Pancreas (tissue), 10 donors: ENCODE measurements around the gene CNTNAP5. TPM values are rescaled to one million over a fixed set of nuclear protein-coding genes. Genes with fewer than 3 reads are reported as not detected.

Experiments
- ATAC-seq, 4 donors: fragments of 200-7000 bp; cut with Tn5 transposase; one replicate each; pipeline versions ENCODE4 v1.8.0 to v1.9.1; 2020; ENCODE audit warnings: mild to moderate bottlenecking in 4 of 4, moderate library complexity in 4 of 4
- DNase-seq, 6 donors: peaks; one replicate each; pipeline ENCODE4 v3.0.0-alpha.2; 2020
- FAIRE-seq: peaks from 2 replicates; lab custom pipeline; 2012; peaks lifted over from hg19 to GRCh38; lab: Jason Lieb, UNC
- H3K27ac ChIP-seq, 4 donors: fragments of 200-600 bp; sonication (generic); 1 replicate in 3 of 4; 2 replicates in 1 of 4; pipeline versions ENCODE4 v1.5.0 to v1.8.0; 2020
- H3K27me3 ChIP-seq, 4 donors: fragments of 200-600 bp; one replicate each; pipeline ENCODE4 v1.8.0; 2021
- H3K36me3 ChIP-seq, 3 donors: fragments of 200-600 bp; sonication (generic) in 1 of 3; one replicate each; pipeline versions ENCODE4 v1.5.0 to v1.8.0; 2020 to 2021
- H3K4me1 ChIP-seq, 3 donors: fragments of 200-600 bp; one replicate each; pipeline ENCODE4 v1.8.0; 2021
- H3K4me3 ChIP-seq, 4 donors: fragments of 200-600 bp; sonication (generic) in 2 of 4; one replicate each; pipeline versions ENCODE4 v1.5.0 to v1.8.0; 2020 to 2021
- H3K9me3 ChIP-seq, 4 donors: fragments of 200-600 bp; one replicate each; pipeline ENCODE4 v1.8.0; 2021
- WGBS, 2 donors: extraction: QIAGEN DNeasy Blood & Tissue Kit; methylation state at CpG; one replicate each; pipeline ENCODE4 v1.1.7; 2013; 5-methylcytosine and 5-hydroxymethylcytosine counted together
- intact Hi-C, 3 donors: fragments of 100-400 bp; cut with DNase I; formaldehyde crosslinking; loops; one replicate each; pipeline versions ENCODE4 v1.11.1 to v1.14.2; 2022
- polyA plus RNA-seq, 2 donors: library from polyadenylated mRNA; stranded (reverse); fragments of 200-250 nt; gene quantifications; one replicate each; pipeline ENCODE4 v1.2.3, GENCODE V29; 2013
- total RNA-seq, 6 donors: library from RNA; stranded (reverse); fragmentation: NEBNext Ultra II Directional in 4 of 6; extraction: Animal tissue kit (Norgen Biotek cat#: 25700) in 4 of 6; gene quantifications; one replicate each; pipeline versions ENCODE4 v1.2.1 to v1.2.4, GENCODE V29; 2021 to 2023
- TF ChIP-seq, protein P1 (sequence below), 4 donors: fragments of 200-600 bp; sonication (generic) in 3 of 4; IDR thresholded peaks; one replicate each; pipeline versions ENCODE4 v1.5.0 to v1.8.0; 2021; ENCODE audit warnings: antibody characterized with exemption in 4 of 4
- donor health status: healthy with polysubstance abuse.
- donor health status: DM: no; HTN: no; CAD: no; lungs with moderate emphysema.
- donor health status: DM: no; HTN: no; CAD: no.
- donor health status: control.
- donor health status: control.
- donor health status: Bipolar disorder and iron deficiency.
- donor health status: DM: yes; HTN: yes; CAD: no.
- donor health status: DM: no; HTN: no; CAD: no.
- donor health status: DM: no; HTN: no; CAD: no.
- donor health status: DM: yes; HTN: yes; CAD: no.

CNTNAP5 gene
- total and polyA plus RNA-seq, 8 donors: 0.05 to 0.43 (median 0.12) TPM

DNA sequence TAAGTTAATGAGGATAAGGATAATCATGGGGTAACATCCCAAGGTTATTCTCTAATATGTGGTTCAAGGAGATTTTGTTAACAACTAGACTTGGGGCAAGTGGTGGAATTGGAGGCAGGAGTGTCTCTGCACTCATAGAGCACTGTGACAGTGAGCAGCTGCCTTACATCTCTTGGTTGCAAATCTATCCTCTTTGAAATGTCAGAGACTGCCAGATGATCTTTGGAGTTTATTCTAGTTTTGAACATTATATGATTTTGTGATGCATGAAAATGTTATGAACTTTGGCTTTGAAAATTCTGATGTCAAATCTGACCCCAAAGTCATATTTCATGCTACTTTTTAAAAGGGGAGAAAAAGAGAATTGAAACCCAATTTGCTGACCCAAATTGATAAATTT, 861.1 kb downstream of the CNTNAP5 start:
- ATAC-seq (no peak), FAIRE-seq (no peak), DNase-seq (no peak)
- intact Hi-C loops: no loop called here
- Histone ChIP-seq H3K27me3 (no peaks in the 10 kb centered on the region), H3K4me3 (no peak overlapping the region), H3K9me3 (no peaks in the 10 kb centered on the region), H3K36me3 (no peaks in the 10 kb centered on the region), H3K4me1 (peaks cover 0 to 2% (median 0%) of the 10 kb centered on the region in 3 donors), H3K27ac (no peak overlapping the region)
- TF ChIP-seq, protein P1, sequence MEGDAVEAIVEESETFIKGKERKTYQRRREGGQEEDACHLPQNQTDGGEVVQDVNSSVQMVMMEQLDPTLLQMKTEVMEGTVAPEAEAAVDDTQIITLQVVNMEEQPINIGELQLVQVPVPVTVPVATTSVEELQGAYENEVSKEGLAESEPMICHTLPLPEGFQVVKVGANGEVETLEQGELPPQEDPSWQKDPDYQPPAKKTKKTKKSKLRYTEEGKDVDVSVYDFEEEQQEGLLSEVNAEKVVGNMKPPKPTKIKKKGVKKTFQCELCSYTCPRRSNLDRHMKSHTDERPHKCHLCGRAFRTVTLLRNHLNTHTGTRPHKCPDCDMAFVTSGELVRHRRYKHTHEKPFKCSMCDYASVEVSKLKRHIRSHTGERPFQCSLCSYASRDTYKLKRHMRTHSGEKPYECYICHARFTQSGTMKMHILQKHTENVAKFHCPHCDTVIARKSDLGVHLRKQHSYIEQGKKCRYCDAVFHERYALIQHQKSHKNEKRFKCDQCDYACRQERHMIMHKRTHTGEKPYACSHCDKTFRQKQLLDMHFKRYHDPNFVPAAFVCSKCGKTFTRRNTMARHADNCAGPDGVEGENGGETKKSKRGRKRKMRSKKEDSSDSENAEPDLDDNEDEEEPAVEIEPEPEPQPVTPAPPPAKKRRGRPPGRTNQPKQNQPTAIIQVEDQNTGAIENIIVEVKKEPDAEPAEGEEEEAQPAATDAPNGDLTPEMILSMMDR (IDR thresholded peaks at IDR 0.05): no peak

DNA sequence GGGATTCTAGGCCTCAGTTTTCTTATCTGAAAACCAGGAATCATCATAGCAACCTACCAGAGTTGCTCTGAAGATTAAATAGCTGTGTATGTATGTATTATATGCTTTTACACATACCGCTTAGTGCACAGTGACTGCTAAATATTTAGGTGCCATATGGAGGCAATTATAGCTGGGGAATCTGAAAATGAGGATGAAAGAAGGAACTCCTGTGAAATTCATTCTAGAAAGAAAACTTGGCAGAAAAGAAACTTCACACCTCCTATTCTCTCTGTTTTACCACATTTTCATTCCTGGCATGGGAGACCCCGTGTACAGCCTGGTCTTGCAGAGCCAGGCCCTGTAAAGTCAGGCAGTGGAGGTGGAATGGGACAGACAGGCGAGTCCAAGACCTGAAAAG, 862.4 kb downstream of the CNTNAP5 start:
- Histone ChIP-seq H3K9me3 (no peaks in the 10 kb centered on the region), H3K4me3 (no peak overlapping the region), H3K27ac (no peak overlapping the region), H3K27me3 (no peaks in the 10 kb centered on the region), H3K36me3 (no peaks in the 10 kb centered on the region), H3K4me1 (no peaks in the 10 kb centered on the region)
- TF ChIP-seq, protein P1 (IDR thresholded peaks at IDR 0.05): no peak
- ATAC-seq (no peak), FAIRE-seq (no peak), DNase-seq (no peak)
- intact Hi-C loops: no loop called here
- 77 to 78% methylated on average over 3 of the region's 3 CpGs for WGBS, 2 donors

DNA sequence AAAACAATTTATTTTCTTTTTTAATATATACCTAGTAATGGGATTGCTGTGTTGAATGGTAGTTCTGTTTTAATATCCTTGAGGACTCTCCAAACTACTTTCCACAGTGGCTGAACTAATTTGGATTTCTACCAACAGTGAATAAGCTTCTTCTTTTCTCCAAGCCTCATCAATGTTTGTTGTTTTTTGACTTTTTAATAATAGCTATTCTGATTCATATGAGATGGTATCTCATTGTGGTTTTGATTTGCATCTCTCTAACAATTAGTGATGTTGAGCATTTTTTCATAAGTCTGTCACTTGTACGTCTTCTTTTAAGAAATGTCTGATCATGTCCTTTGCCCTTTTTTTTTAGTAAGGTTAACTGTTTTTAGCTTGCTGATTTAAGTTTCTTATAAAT, 863.3 kb downstream of the CNTNAP5 start:
- no peaks in the 10 kb centered on the region for H3K9me3 ChIP-seq
- no peaks in the 10 kb centered on the region for H3K36me3 ChIP-seq
- intact Hi-C loops: no loop called here
- ATAC-seq (no peak), DNase-seq (no peak), FAIRE-seq (no peak)
- no peak overlapping the region for H3K4me3 ChIP-seq
- H3K27me3 ChIP-seq: no peaks in the 10 kb centered on the region
- TF ChIP-seq, protein P1 (IDR thresholded peaks at IDR 0.05): no peak
- no peak overlapping the region for H3K27ac ChIP-seq
- no peaks in the 10 kb centered on the region for H3K4me1 ChIP-seq
- WGBS, 2 donors: 94 to 100% methylated on average over 1 of the region's 1 CpG

DNA sequence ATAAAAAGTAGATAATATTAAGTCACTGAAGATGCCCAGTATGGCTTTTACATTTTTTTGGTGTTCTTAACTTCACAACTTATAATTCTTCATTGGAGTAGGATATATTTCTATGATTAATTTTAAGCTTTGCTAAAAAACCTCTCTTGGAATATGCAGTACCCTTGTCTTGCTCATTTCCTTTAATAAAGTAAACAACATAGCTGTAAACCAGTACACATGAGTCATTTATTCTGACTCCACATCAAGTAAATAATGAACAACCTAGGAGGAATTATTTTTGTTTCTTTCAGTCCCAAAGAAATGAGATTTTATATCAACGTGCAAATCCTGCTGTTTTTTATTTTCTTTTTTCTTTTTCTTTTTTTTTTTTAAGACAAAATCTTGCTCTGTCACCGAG, 869.1 kb downstream of the CNTNAP5 start:
- Histone ChIP-seq H3K9me3 (no peaks in the 10 kb centered on the region), H3K4me1 (no peaks in the 10 kb centered on the region), H3K36me3 (no peaks in the 10 kb centered on the region), H3K4me3 (no peak overlapping the region), H3K27ac (no peak overlapping the region), H3K27me3 (no peaks in the 10 kb centered on the region)
- intact Hi-C loops: no loop called here
- no peak for ATAC-seq
- TF ChIP-seq, protein P1 (IDR thresholded peaks at IDR 0.05): no peak
- no peak for DNase-seq
- WGBS, 2 donors: 53 to 80% methylated on average over 2 of the region's 2 CpGs
- no peak for FAIRE-seq

DNA sequence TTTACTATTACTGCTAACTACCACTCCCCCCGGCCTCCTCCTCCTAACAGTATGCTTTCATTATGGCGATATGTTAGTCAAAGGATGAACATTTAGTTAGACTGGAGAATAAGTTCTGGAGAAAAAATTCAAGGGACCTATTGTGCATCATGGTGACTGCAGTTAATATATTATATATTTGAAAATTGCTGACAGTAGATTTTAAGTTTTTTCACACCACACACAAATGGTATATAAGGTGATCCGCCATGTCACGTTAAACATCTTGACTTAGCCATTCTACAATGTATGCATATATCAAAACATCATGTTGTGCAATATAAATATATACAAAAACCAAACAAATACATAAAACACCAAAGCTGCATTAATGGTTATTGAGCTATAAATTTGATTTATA, 873.7 kb downstream of the CNTNAP5 start:
- H3K4me1 ChIP-seq: no peaks in the 10 kb centered on the region
- TF ChIP-seq, protein P1 (IDR thresholded peaks at IDR 0.05): no peak
- H3K27me3 ChIP-seq: no peaks in the 10 kb centered on the region
- no peak for FAIRE-seq
- no peak for ATAC-seq
- H3K27ac ChIP-seq: no peak overlapping the region
- no peak overlapping the region for H3K4me3 ChIP-seq
- intact Hi-C loops: no loop called here
- no peaks in the 10 kb centered on the region for H3K36me3 ChIP-seq
- 94 to 97% methylated on average over 4 of the region's 4 CpGs for WGBS, 2 donors
- no peaks in the 10 kb centered on the region for H3K9me3 ChIP-seq
- DNase-seq: no peak
